CD4-positive, alpha-beta memory T cell (primary cell): ENCODE data around the gene COL27A1. TPM values are rescaled to one million over a fixed set of nuclear protein-coding genes. Genes with fewer than 3 reads are reported as not detected.

Experiments
- CTCF ChIA-PET: fragments of 350-600 bp; sonication (Branson Sonifier 250); formaldehyde crosslinking; loops from one replicate; lab custom pipeline; 2021; ENCODE audit warnings: inconsistent platforms; ENCODE audit not compliant: partially characterized antibody; lab: Charles Lee
- POLR2A ChIA-PET: fragments of 350-600 bp; sonication (Branson Sonifier 250); formaldehyde crosslinking; loops from one replicate; lab custom pipeline; 2021; ENCODE audit not compliant: partially characterized antibody; lab: Charles Lee
- DNase-seq, 5 donors: peaks; one replicate each; pipeline versions ENCODE4 v3.0.0 to v3.0.0-alpha.2; 2020 to 2022; ENCODE audit warnings: mixed read lengths in 1 of 5
- H3K27ac ChIP-seq: one replicate; pipeline ENCODE4 v1.7.0; 2013; ENCODE audit warnings: low read depth, low read length
- H3K27me3 ChIP-seq: 2 replicates; pipeline ENCODE4 v1.7.0; 2013; ENCODE audit warnings: mild to moderate bottlenecking, low read length, moderate library complexity; ENCODE audit not compliant: insufficient read depth
- H3K36me3 ChIP-seq: 2 replicates; pipeline ENCODE4 v1.7.0; 2013; ENCODE audit warnings: mild to moderate bottlenecking, low read length, moderate library complexity; ENCODE audit not compliant: insufficient read depth
- H3K4me1 ChIP-seq: 2 replicates; pipeline ENCODE4 v1.7.0; 2013; ENCODE audit warnings: mild to moderate bottlenecking, low read length, moderate library complexity; ENCODE audit not compliant: insufficient read depth
- H3K4me3 ChIP-seq, 2 donors: one replicate each; pipeline ENCODE4 v1.7.0; 2013; ENCODE audit warnings: low read length in 2 of 2, mild to moderate bottlenecking in 1 of 2
- H3K9me3 ChIP-seq, 2 donors: one replicate each; pipeline ENCODE4 v1.7.0; 2013; ENCODE audit warnings: low read length in 2 of 2, control low read depth in 1 of 2; ENCODE audit not compliant: control insufficient read depth in 1 of 2
- H3K27ac Mint-ChIP-seq, 7 donors: one replicate each; pipeline ENCODE4 v1.8.0; 2020 to 2021; ENCODE audit warnings: mixed read lengths in 7 of 7, mild to moderate bottlenecking in 6 of 7, inconsistent platforms in 3 of 7, moderate library complexity in 3 of 7
- H3K27me3 Mint-ChIP-seq, 2 donors: one replicate each; pipeline ENCODE4 v1.8.0; 2020 to 2021; ENCODE audit warnings: mixed read lengths in 2 of 2
- H3K36me3 Mint-ChIP-seq, 2 donors: one replicate each; pipeline ENCODE4 v1.8.0; 2020 to 2021; ENCODE audit warnings: mixed read lengths in 2 of 2, inconsistent platforms in 1 of 2, mild to moderate bottlenecking in 1 of 2
- H3K4me1 Mint-ChIP-seq, 4 donors: one replicate each; pipeline ENCODE4 v1.8.0; 2020 to 2021; ENCODE audit warnings: mixed read lengths in 4 of 4, mild to moderate bottlenecking in 1 of 4
- H3K4me3 Mint-ChIP-seq, 8 donors: one replicate each; pipeline ENCODE4 v1.8.0; 2020 to 2021; ENCODE audit warnings: mixed read lengths in 8 of 8, mild to moderate bottlenecking in 7 of 8, moderate library complexity in 6 of 8, inconsistent platforms in 3 of 8
- H3K9me3 Mint-ChIP-seq, 8 donors: one replicate each; pipeline ENCODE4 v1.8.0; 2020 to 2021; ENCODE audit warnings: mixed read lengths in 8 of 8, mild to moderate bottlenecking in 5 of 8, inconsistent platforms in 3 of 8, moderate library complexity in 1 of 8
- intact Hi-C: fragments of 100-400 bp; cut with micrococcal nuclease; formaldehyde crosslinking; loops from one replicate; pipeline ENCODE4 v1.15.1; 2023
- polyA plus RNA-seq, 2 donors: library from polyadenylated mRNA; unstranded; fragments of 300-500 nt; fragmentation: Illumina TruSeq; gene quantifications; one replicate each; pipeline ENCODE4 v1.2.3, GENCODE V29; 2021
- total RNA-seq, 2 experiments: library from RNA; stranded (reverse); gene quantifications; one replicate each; pipeline ENCODE4 v1.2.3, GENCODE V29; 2021

The COL27A1 gene
- total and polyA plus RNA-seq, 4 experiments from 2014 or later, result 1.3 TPM; not detected in 2

GRCh38 chr9:114291886-114292590 lies 136.7 kb downstream of the COL27A1 start:
- H3K4me1 Mint-ChIP-seq, result peaks cover 2 to 6% (median 5%) of the 10 kb centered on the region in 4 donors

GRCh38 chr9:114294664-114295063 lies 139.3 kb downstream of the COL27A1 start:
- DNase-seq, result no peak
- Histone ChIP-seq H3K36me3 (no peaks in the 10 kb centered on the region), H3K27me3 (no peaks in the 10 kb centered on the region), H3K4me3 (no peak overlapping the region), H3K4me1 (no peaks in the 10 kb centered on the region), H3K9me3 (no peaks in the 10 kb centered on the region), H3K27ac (no peak overlapping the region)
- Mint-ChIP-seq H3K9me3 (peaks cover 0 to 26% (median 18%) of the 10 kb centered on the region in 8 donors), H3K4me3 (no peak overlapping the region), H3K27ac (no peak overlapping the region), H3K27me3 (peaks cover 3 to 7% of the 10 kb centered on the region in 2 donors), H3K36me3 (peaks cover 0 to 2% of the 10 kb centered on the region in 2 donors), H3K4me1 (peaks cover 2 to 6% (median 5%) of the 10 kb centered on the region in 4 donors)
- POLR2A ChIA-PET, result no interaction called here
- CTCF ChIA-PET, result interaction anchor here (5.2 kb wide), 1 partner anchor 212 kb away, joined by 47 read pairs; no protein-coding TSS in a partner anchor
- intact Hi-C loops, result no loop called here

More at GRCh38 chr9:114291886-114292590, 136.7 kb downstream of the COL27A1 start:
- Histone ChIP-seq H3K36me3 (no peaks in the 10 kb centered on the region), H3K4me3 (no peak overlapping the region), H3K9me3 (no peaks in the 10 kb centered on the region), H3K27me3 (no peaks in the 10 kb centered on the region), H3K4me1 (no peaks in the 10 kb centered on the region), H3K27ac (no peak overlapping the region)
- CTCF ChIA-PET, result interaction anchor here (0.9 to 5.2 kb wide), 7 partner anchors 18 to 209 kb away, joined by 3 to 47 read pairs (median 3); no protein-coding TSS in a partner anchor
- Mint-ChIP-seq H3K4me3 (no peak overlapping the region), H3K27ac (no peak overlapping the region), H3K36me3 (peaks cover 0 to 2% of the 10 kb centered on the region in 2 donors), H3K27me3 (peaks cover 3 to 7% of the 10 kb centered on the region in 2 donors), H3K9me3 (peaks cover 0 to 26% (median 18%) of the 10 kb centered on the region in 8 donors)
- intact Hi-C loops, result loop anchor here (1.0 kb wide), 1 partner anchor 184 kb away; no protein-coding TSS in a partner anchor
- no peak for DNase-seq
- POLR2A ChIA-PET, result no interaction called here

GRCh38 chr9:114296338-114296737 lies 141.0 kb downstream of the COL27A1 start:
- H3K36me3 ChIP-seq, result no peaks in the 10 kb centered on the region
- peaks cover 0 to 2% of the 10 kb centered on the region in 2 donors for H3K36me3 Mint-ChIP-seq
- H3K4me3 Mint-ChIP-seq, result no peak overlapping the region
- intact Hi-C loops, result no loop called here
- H3K27me3 Mint-ChIP-seq, result no peaks in the 10 kb centered on the region
- H3K27ac ChIP-seq, result no peak overlapping the region
- no peak for DNase-seq
- no peak overlapping the region for H3K4me3 ChIP-seq
- ChIA-PET CTCF (no interaction called here), POLR2A (no interaction called here)
- H3K9me3 Mint-ChIP-seq, result peaks cover 0 to 26% (median 18%) of the 10 kb centered on the region in 8 donors
- no peaks in the 10 kb centered on the region for H3K9me3 ChIP-seq
- H3K27ac Mint-ChIP-seq, result no peak overlapping the region
- no peaks in the 10 kb centered on the region for H3K27me3 ChIP-seq
- H3K4me1 ChIP-seq, result no peaks in the 10 kb centered on the region
- H3K4me1 Mint-ChIP-seq, result no peaks in the 10 kb centered on the region

- H3K36me3 ChIP-seq, result no peaks in the 10 kb centered on the region
- intact Hi-C loops, result no loop called here
- H3K27ac ChIP-seq, result no peak overlapping the region
- no peak overlapping the region for H3K27ac Mint-ChIP-seq
- H3K4me1 ChIP-seq, result no peaks in the 10 kb centered on the region
- CTCF ChIA-PET, result no interaction called here
- no peaks in the 10 kb centered on the region for H3K27me3 Mint-ChIP-seq
- H3K4me3 ChIP-seq, result no peak overlapping the region
- POLR2A ChIA-PET, result no interaction called here
- peaks cover 0 to 2% of the 10 kb centered on the region in 2 donors for H3K36me3 Mint-ChIP-seq
- no peaks in the 10 kb centered on the region for H3K9me3 ChIP-seq
- no peak overlapping the region for H3K4me3 Mint-ChIP-seq
- H3K9me3 Mint-ChIP-seq, result peaks cover 0 to 23% (median 16%) of the 10 kb centered on the region in 8 donors
- no peak for DNase-seq
- peaks cover 0 to 1% (median 0%) of the 10 kb centered on the region in 4 donors for H3K4me1 Mint-ChIP-seq
- no peaks in the 10 kb centered on the region for H3K27me3 ChIP-seq
Observed at GRCh38 chr9:114299286-114300152, 144.2 kb downstream of the COL27A1 start.

- no peak overlapping the region for H3K27ac Mint-ChIP-seq
- H3K27me3 Mint-ChIP-seq, result no peaks in the 10 kb centered on the region
- H3K4me1 Mint-ChIP-seq, result peaks cover 0 to 4% (median under 1%) of the 10 kb centered on the region in 4 donors
- no peak overlapping the region for H3K4me3 Mint-ChIP-seq
- H3K4me3 ChIP-seq, result no peak overlapping the region
- no peaks in the 10 kb centered on the region for H3K36me3 Mint-ChIP-seq
- ChIA-PET POLR2A (no interaction called here), CTCF (no interaction called here)
- intact Hi-C loops, result no loop called here
- H3K4me1 ChIP-seq, result no peaks in the 10 kb centered on the region
- peaks cover 0 to 15% (median 8%) of the 10 kb centered on the region in 8 donors for H3K9me3 Mint-ChIP-seq
- H3K9me3 ChIP-seq, result no peaks in the 10 kb centered on the region
- H3K27me3 ChIP-seq, result no peaks in the 10 kb centered on the region
- no peak overlapping the region for H3K27ac ChIP-seq
- no peak for DNase-seq
- no peaks in the 10 kb centered on the region for H3K36me3 ChIP-seq
Observed at GRCh38 chr9:114300153-114300845, 145.0 kb downstream of the COL27A1 start.

GRCh38 chr9:114300846-114301797 lies 145.8 kb downstream of the COL27A1 start:
- no peaks in the 10 kb centered on the region for H3K27me3 Mint-ChIP-seq
- peaks cover 0 to 12% (median 5%) of the 10 kb centered on the region in 4 donors for H3K4me1 Mint-ChIP-seq
- H3K4me3 ChIP-seq, result no peak overlapping the region
- no peak overlapping the region for H3K27ac ChIP-seq
- H3K9me3 ChIP-seq, result no peaks in the 10 kb centered on the region
- no peak for DNase-seq
- H3K36me3 ChIP-seq, result no peaks in the 10 kb centered on the region
- no peak overlapping the region for H3K4me3 Mint-ChIP-seq
- ChIA-PET CTCF (no interaction called here), POLR2A (no interaction called here)
- H3K9me3 Mint-ChIP-seq, result peaks cover 0 to 7% (median 2%) of the 10 kb centered on the region in 8 donors
- H3K27me3 ChIP-seq, result no peaks in the 10 kb centered on the region
- H3K4me1 ChIP-seq, result peaks cover 3% of the 10 kb centered on the region
- intact Hi-C loops, result no loop called here
- no peak overlapping the region for H3K27ac Mint-ChIP-seq
- H3K36me3 Mint-ChIP-seq, result no peaks in the 10 kb centered on the region
